Lower leg skin (tissue), 3 donors: ENCODE data around the gene MUL1.

Experiments
- CTCF ChIP-seq, 3 donors: fragments of 450-650 bp; IDR thresholded peaks; one replicate each; pipeline ENCODE4 v1.5.1; 2016; ENCODE audit warnings: antibody characterized with exemption in 3 of 3, mild to moderate bottlenecking in 3 of 3, moderate library complexity in 2 of 3
- POLR2A ChIP-seq, 2 donors: fragments of 450-650 bp; IDR thresholded peaks; one replicate each; pipeline ENCODE4 v1.6.1; 2016 to 2017; ENCODE audit warnings: antibody characterized with exemption in 2 of 2, mild to moderate bottlenecking in 1 of 2, moderate library complexity in 1 of 2

DNA sequence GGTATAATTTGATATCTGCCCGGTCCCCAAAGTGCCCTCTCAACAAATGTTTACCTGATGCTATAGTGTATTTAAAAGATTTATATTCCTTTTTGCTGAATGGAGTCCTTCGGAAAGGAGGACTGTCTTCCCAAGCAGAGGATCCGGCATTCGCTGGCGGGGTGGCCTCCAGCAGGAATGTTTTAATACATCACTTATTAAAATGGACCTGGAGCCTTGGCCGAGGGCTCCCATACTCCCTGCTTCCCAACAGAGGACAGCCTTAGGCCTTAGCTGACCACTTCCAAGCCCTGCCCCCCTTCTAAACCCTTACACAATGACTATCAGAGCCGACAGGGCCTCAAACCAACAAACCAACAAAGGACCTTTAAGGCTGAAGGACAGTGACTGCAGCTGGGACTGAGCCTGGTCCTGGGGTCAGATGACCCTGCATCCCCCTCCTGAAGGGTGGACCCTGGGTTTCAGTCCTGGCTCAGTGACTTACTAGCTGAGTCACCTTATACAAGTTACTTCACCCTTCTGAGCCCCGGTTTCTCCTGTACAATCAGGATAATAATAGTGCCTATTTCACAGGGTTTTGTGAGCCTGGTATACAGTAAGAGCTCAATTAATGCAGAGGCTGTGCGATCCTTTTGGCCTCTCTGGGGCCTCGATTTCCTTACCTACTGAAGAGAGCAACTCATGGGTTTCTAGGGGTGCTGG is 27.6 kb downstream of the MUL1 start:
- TF ChIP-seq CTCF (IDR thresholded peaks at IDR 0.05) (no peak), POLR2A (IDR thresholded peaks at IDR 0.05) (no peak)
